ENCODE data around the gene MOB2. TPM values are rescaled to one million over a fixed set of nuclear protein-coding genes. Genes with fewer than 3 reads are reported as not detected.

MOB2 gene
- total RNA-seq, 1 experiment from 2014 or later, result 22.7 TPM

- no peak overlapping the region for H3T11ph ChIP-seq (ENCODE audit: low read length)
- no peak overlapping the region for H3K4me2 ChIP-seq (ENCODE audit: insufficient read depth, insufficient read length, low read length)
- H3K27ac ChIP-seq (ENCODE audit: insufficient read length, low read depth, low read length), result no peak overlapping the region
- no peak overlapping the region for H2BK15ac ChIP-seq (ENCODE audit: low read depth, low read length)
- Mint-ChIP-seq H3K27ac (no peak overlapping the region), H3K4me1 (no peaks in the 10 kb centered on the region), H3K36me3 (ENCODE audit: insufficient read depth in 1 of 3, low read depth in 3 of 3) (peaks cover 9 to 15% (median 9%) of the 10 kb centered on the region in 3 experiments; a peak in 5 of 7 replicates), H3K4me3 (no peak overlapping the region), H3K9me3 (peaks cover 16 to 24% of the 10 kb centered on the region in 2 experiments), H3K27me3 (ENCODE audit: low read depth) (peaks cover 4% of the 10 kb centered on the region)
- H4K91ac ChIP-seq (ENCODE audit: insufficient read length, low read depth, low read length), result no peak overlapping the region
- no peak for DNase-seq
- H2AFZ ChIP-seq (ENCODE audit: low read length), result no peak overlapping the region
- no peak overlapping the region for H4K8ac ChIP-seq (replicated peaks; ENCODE audit: insufficient read length, low read depth, low read length)
- no peaks in the 10 kb centered on the region for H3K23me2 ChIP-seq (ENCODE audit: insufficient read length, low read depth, low read length, poor library complexity, severe bottlenecking)
- 0 out of 3 replicates have a peak, but pooled peaks have one; percentile 14 for TF ChIP-seq CTCF (conservative IDR thresholded peaks at IDR 0.05)
- no peak overlapping the region for H3K23ac ChIP-seq (ENCODE audit: insufficient read length, low read depth, low read length)
- H4K20me1 ChIP-seq (ENCODE audit: control insufficient read depth, insufficient read depth, insufficient read length), result no peaks in the 10 kb centered on the region
- no peaks in the 10 kb centered on the region; the same call in 1 of the 2 replicates for H3K79me2 ChIP-seq (ENCODE audit: insufficient read depth, low read length)
- no peak overlapping the region for H4K5ac ChIP-seq (ENCODE audit: insufficient read length, low read depth, low read length)
- peaks cover 4% of the 10 kb centered on the region for H3K79me1 ChIP-seq (ENCODE audit: insufficient read depth, low read depth, low read length, poor library complexity, severe bottlenecking)
- no peak overlapping the region for H3K18ac ChIP-seq (ENCODE audit: insufficient read length, low read depth, low read length)
- H2AK5ac ChIP-seq (ENCODE audit: insufficient read length, low read length), result no peak overlapping the region
- no CpG with 5 or more reads among the region's 9 CpGs for WGBS (ENCODE audit: extremely low coverage, insufficient read length, low lambda C conversion rate)
- no peak overlapping the region for H2BK5ac ChIP-seq (ENCODE audit: insufficient read length, low read length)
- no peak overlapping the region for H2BK12ac ChIP-seq (ENCODE audit: insufficient read length, low read depth, low read length)
- H2BK20ac ChIP-seq (ENCODE audit: low read depth, low read length, poor library complexity, severe bottlenecking), result no peak overlapping the region
- H3K14ac ChIP-seq (ENCODE audit: insufficient read depth, low read length), result no peak overlapping the region
- H3K4me1 ChIP-seq (ENCODE audit: insufficient read depth, low read length), result no peaks in the 10 kb centered on the region
- H3K9me3 ChIP-seq (ENCODE audit: control insufficient read depth, low read depth, low read length), result peaks cover under 1% of the 10 kb centered on the region
- H3K27me3 ChIP-seq (ENCODE audit: insufficient read depth, low read length), result no peaks in the 10 kb centered on the region
- H2BK120ac ChIP-seq (ENCODE audit: low read depth, low read length, poor library complexity, severe bottlenecking), result no peak overlapping the region
- H3K9ac ChIP-seq (ENCODE audit: extremely low read depth, insufficient read length, low read length), result no peak overlapping the region
- no peak overlapping the region for H3K4ac ChIP-seq (ENCODE audit: low read depth, low read length)
- no peak overlapping the region for H3K56ac ChIP-seq (ENCODE audit: insufficient read length, low read depth, low read length)
These were observed 64.1 kb downstream of the MOB2 start for GRCh38 chr11:1422481-1422880.
